ENCODE data around the gene ICE2. TPM values are rescaled to one million over a fixed set of nuclear protein-coding genes. Genes with fewer than 3 reads are reported as not detected.

ICE2 gene
- total RNA-seq, 1 donor from 2014 or later = 50.3 TPM

DNA sequence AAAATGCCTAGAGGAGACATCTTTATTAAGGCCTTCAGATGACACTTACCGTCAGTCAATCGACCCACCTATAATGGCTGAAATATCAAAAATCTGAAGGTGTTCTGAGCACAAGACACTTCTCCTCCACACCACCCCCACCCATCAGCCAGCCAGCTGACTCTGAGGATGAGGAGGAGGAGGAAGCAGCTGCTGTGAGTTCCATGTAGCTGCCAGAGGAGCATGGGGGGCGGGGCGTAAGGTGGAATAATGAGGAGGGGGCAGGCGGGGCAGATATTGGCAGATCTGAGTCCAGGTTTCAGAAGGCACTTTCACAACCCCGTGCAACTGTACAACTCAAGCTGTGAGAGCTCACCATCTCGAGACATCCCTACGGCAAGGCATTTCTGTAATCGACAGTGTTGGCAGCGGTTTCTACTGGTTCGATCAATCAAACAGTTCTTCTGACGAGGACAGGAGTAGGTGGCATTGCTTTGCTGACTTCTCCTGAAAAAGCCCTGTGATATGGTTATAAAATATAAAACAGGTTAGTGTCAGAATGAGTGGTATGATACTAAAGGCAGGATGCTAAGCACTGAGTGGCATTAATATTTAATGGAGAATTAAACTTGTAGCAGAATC lies 35.4 kb upstream of the ICE2 start:
- Mint-ChIP-seq H3K9me3 (ENCODE audit: unreplicated experiment) (no peaks in the 10 kb centered on the region), H3K4me3 (ENCODE audit: unreplicated experiment) (no peak overlapping the region), H3K27me3 (ENCODE audit: unreplicated experiment) (no peaks in the 10 kb centered on the region), H3K36me3 (ENCODE audit: unreplicated experiment) (peaks cover 50% of the 10 kb centered on the region), H3K4me1 (ENCODE audit: unreplicated experiment) (peaks cover 2% of the 10 kb centered on the region), H3K27ac (ENCODE audit: unreplicated experiment) (no peak overlapping the region)
- TF ChIP-seq, protein P1, sequence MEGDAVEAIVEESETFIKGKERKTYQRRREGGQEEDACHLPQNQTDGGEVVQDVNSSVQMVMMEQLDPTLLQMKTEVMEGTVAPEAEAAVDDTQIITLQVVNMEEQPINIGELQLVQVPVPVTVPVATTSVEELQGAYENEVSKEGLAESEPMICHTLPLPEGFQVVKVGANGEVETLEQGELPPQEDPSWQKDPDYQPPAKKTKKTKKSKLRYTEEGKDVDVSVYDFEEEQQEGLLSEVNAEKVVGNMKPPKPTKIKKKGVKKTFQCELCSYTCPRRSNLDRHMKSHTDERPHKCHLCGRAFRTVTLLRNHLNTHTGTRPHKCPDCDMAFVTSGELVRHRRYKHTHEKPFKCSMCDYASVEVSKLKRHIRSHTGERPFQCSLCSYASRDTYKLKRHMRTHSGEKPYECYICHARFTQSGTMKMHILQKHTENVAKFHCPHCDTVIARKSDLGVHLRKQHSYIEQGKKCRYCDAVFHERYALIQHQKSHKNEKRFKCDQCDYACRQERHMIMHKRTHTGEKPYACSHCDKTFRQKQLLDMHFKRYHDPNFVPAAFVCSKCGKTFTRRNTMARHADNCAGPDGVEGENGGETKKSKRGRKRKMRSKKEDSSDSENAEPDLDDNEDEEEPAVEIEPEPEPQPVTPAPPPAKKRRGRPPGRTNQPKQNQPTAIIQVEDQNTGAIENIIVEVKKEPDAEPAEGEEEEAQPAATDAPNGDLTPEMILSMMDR (IDR thresholded peaks at IDR 0.05) = no peak
- no peak for DNase-seq (ENCODE audit: extremely low spot score, unreplicated experiment)

DNA sequence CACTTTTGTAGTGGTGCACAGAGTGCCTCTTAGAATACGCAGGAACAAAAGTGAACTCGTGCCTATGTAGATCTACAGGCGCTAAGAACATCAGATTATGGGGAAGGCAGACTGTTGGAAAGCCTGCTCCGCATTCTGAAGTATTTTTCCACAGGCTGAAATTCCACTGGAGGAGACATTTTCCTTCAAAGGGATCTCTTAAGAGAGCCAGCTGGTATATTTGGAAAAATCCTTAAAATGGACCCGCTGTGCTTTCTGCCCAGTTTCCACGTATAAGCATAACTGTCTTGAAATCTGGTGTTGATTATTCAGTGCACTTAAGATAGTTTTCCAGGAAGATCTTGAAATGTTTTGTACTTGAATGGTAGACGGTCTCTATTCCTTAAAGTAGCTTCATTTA lies 34.7 kb upstream of the ICE2 start:
- no peaks in the 10 kb centered on the region for H3K27me3 Mint-ChIP-seq (ENCODE audit: unreplicated experiment)

GRCh38 chr15:60512937-60513336 lies 34.0 kb upstream of the ICE2 start:
- no peak overlapping the region for H3K27ac Mint-ChIP-seq (ENCODE audit: unreplicated experiment)
- TF ChIP-seq, protein P1 (IDR thresholded peaks at IDR 0.05) = no peak
- no peak overlapping the region for H3K4me3 Mint-ChIP-seq (ENCODE audit: unreplicated experiment)
- DNase-seq (ENCODE audit: extremely low spot score, unreplicated experiment) = no peak
- peaks cover 2% of the 10 kb centered on the region for H3K4me1 Mint-ChIP-seq (ENCODE audit: unreplicated experiment)
- H3K36me3 Mint-ChIP-seq (ENCODE audit: unreplicated experiment) = peaks cover 49% of the 10 kb centered on the region
- H3K27me3 Mint-ChIP-seq (ENCODE audit: unreplicated experiment) = no peaks in the 10 kb centered on the region
- no peaks in the 10 kb centered on the region for H3K9me3 Mint-ChIP-seq (ENCODE audit: unreplicated experiment)

More for the DNA sequence above, 34.7 kb upstream of the ICE2 start:
- H3K9me3 Mint-ChIP-seq (ENCODE audit: unreplicated experiment) = no peaks in the 10 kb centered on the region
- H3K4me3 Mint-ChIP-seq (ENCODE audit: unreplicated experiment) = no peak overlapping the region
- TF ChIP-seq, protein P1 (IDR thresholded peaks at IDR 0.05) = no peak
- peaks cover 52% of the 10 kb centered on the region for H3K36me3 Mint-ChIP-seq (ENCODE audit: unreplicated experiment)
- no peak for DNase-seq (ENCODE audit: extremely low spot score, unreplicated experiment)
- no peak overlapping the region for H3K27ac Mint-ChIP-seq (ENCODE audit: unreplicated experiment)
- H3K4me1 Mint-ChIP-seq (ENCODE audit: unreplicated experiment) = peaks cover 2% of the 10 kb centered on the region

- Mint-ChIP-seq H3K4me1 (ENCODE audit: unreplicated experiment) (peaks cover 7% of the 10 kb centered on the region), H3K27me3 (ENCODE audit: unreplicated experiment) (no peaks in the 10 kb centered on the region), H3K4me3 (ENCODE audit: unreplicated experiment) (no peak overlapping the region), H3K9me3 (ENCODE audit: unreplicated experiment) (no peaks in the 10 kb centered on the region), H3K27ac (ENCODE audit: unreplicated experiment) (no peak overlapping the region), H3K36me3 (ENCODE audit: unreplicated experiment) (peaks cover 46% of the 10 kb centered on the region)
- TF ChIP-seq, protein P1 (IDR thresholded peaks at IDR 0.05) = no peak
- no peak for DNase-seq (ENCODE audit: extremely low spot score, unreplicated experiment)
Observed at GRCh38 chr15:60511351-60512031, 32.5 kb upstream of the ICE2 start.

DNA sequence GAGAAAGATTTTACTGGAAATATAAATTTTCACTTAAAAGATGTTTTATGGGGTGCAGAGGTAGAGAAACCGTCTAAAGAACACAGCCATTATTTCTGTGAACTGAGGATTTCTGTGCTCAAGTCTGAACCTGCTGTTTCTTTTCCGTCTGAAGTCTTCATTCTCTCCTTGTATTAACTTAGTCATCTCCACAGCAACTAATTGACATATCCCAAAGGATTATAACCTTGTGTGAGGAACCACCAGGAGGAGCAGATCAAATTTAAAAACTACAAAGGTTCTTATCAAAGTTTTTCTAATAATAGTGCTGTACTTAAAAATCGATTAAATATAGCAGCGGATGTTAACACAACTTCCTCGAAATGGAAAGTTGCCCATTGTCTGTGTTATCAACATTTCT lies 31.1 kb upstream of the ICE2 start:
- peaks cover 56% of the 10 kb centered on the region for H3K36me3 Mint-ChIP-seq (ENCODE audit: unreplicated experiment)
- DNase-seq (ENCODE audit: extremely low spot score, unreplicated experiment) = no peak
- H3K4me3 Mint-ChIP-seq (ENCODE audit: unreplicated experiment) = no peak overlapping the region
- no peaks in the 10 kb centered on the region for H3K27me3 Mint-ChIP-seq (ENCODE audit: unreplicated experiment)
- no peaks in the 10 kb centered on the region for H3K9me3 Mint-ChIP-seq (ENCODE audit: unreplicated experiment)
- peaks cover 7% of the 10 kb centered on the region for H3K4me1 Mint-ChIP-seq (ENCODE audit: unreplicated experiment)
- no peak overlapping the region for H3K27ac Mint-ChIP-seq (ENCODE audit: unreplicated experiment)
- TF ChIP-seq, protein P1 (IDR thresholded peaks at IDR 0.05) = no peak

All from osteocyte (in vitro differentiated cells).